GM21717 (cell line): Measurements from ENCODE around the gene LSP1.

Experiments used
- ATAC-seq: cut with Tn5 transposase; IDR thresholded peaks from one replicate; pipeline ENCODE4 v1.9.1; 2021; ENCODE audit warnings: mild to moderate bottlenecking, moderate library complexity; ENCODE audit not compliant: unreplicated experiment

The LSP1 gene

DNA sequence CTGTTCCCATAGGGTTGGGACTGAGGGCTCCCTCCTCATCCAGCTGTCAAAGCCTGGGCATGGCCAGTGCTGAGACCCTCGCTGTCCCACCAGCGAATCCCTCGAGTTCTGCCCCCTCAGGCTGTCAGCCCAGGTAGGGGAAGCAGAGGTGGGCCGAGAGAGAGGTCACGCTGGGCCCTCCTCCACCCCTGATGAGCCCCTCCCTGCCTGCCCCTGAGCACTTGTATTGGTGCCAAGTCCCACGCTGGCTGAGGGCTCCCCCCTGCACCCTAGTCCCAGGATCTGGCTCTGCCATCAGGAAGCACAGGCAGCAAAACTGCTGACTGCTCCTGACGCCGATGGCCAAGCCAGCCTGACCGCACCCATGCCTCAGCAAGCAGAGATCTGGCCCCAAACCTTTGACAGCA, 35.5 kb downstream of the LSP1 start:
- ATAC-seq, result no peak

DNA sequence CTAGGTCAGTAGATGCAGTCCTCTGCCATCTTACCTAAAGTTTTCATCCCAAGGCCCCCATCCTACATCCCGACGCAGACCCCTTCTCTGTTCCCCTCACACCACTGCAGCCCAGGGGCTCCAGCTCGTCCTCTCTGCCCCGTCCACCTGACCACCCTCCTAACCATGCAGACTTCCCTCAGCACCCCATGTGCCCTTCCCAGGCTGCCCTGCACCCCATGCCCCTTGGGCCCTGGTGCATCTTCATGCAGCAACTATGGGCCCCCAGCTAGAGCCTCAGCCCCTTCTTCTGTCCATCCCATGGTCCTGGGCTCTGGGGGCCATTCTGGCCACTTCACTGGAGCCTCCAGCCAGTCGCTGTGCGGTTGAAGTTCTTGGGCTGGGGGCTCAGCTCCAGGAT, 35.9 kb downstream of the LSP1 start:
- no peak for ATAC-seq

DNA sequence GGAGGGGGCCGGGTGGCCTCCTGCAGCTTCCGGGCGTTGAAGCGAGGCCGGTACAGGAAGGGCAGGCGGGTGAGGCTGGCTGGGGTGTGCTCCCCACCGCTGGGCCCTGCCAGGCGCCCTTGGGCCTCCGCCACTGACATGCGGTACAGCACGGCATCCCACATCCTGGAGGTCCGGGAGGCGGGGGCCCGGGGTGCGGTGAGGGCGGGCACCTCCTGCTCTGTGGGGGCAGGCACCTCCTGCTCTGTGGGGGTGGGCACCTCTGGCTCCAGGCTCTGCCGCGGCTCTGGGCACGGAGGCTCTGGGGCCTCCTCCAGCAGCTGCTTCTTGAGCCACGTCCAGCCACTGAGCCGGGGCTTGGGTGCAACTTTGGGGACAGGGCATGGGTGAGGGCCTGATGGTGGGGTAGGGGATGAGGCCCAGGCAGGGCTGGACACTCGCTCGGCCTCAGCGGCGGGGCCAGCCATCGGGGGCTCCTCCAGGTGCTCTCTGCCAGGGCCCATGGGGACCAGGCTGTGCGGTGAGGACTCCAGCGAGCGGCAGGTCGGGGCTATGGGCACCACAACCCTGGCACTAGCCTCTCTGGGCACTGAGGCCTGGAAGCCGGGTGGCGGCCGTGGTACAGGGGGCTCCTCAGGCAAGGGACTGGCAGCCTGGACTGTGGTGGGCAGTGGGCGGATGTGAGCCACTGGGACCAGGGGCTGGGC, 36.5 kb downstream of the LSP1 start:
- ATAC-seq, result no peak

DNA sequence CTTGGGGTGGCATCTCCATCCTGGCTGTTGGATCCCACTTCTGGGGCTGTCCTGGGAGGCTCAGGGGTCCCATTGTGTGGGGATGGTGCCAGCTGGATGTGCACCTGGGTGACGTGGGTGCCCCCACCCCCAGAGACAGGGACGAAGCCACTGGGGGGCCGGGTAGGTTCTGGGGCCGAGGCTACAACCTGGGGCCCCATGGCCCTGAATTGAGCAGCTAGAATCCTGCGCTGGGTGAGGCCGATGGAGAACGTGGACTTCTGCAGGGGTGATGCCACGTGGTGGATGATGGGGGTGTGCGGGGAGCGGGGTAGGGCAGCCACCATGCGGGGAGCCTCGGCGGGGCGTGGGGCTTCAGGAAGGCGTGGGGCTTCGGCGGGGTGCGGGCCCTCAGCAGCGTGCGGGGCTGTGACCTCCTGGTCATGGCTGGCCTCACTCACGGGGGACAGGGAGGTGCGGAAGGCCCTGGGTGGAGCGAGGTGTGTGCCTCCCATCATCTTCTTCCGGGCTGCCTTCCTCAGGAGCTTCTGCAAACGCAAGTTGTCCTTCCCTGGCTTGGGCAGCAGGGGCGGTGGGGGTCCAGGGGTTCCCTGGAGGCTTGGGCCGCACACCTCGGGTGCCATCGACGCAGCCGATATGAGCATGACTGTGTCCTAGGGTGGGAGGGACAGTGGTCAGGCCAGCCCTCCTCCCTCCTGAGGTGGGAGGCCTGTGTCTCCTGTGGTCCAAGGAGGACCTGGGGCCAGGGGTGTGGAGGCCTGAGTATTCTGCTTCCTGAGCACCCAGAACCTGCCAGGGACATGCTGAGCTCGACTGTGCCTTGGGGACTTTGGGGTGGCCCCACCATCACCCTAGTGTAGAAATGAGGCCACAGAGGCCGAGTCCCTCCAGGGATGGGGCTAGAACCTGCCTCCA, 37.3 kb downstream of the LSP1 start:
- ATAC-seq, result no peak

DNA sequence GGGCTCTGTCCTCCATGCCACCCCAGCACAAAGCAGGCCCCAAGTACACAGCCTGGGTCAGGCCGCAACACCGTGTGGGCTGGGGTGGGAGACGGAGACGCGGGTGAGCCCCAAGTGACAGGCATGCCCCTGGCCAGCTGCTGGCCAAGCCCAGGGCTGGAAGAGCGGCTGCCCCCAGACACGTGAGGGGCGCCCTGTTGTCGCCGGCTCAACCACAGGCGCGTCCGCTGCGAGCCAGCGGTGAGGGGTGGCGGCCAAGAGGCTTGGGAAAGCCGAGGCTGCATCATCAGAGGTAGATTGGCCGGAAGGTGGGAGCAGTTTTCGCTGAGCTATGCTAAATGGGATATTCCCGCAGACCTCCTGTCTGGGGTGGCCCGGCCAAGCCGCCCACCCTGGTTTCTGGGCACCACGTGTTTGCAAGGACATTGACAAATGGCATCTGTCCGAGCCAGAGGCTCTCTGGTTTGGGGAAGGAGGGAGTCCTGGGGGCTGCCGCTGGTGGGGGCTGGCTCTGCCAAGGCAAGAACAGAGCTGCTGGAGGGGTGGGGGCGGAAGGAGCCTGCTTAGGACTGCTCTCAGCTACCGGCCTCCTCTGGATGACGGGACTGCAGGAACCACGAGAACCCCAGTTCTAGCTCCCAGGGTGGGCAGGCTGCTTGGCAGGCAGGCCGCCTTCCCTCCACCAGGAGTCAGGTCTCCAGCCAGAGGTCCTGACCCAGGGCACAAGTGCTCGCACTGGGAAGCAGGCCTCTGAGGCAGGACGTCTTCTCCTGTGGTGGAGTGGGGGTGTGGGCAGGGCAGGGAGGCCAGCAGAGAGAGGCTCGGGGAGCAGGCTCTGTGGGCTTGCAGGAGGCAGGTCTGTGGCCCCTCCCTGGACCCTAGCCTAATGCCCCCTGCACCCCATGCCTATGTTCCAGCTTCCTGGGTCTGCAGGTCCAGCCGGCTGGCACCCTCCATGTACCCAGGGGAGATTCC, 38.3 kb downstream of the LSP1 start:
- ATAC-seq, result no peak

DNA sequence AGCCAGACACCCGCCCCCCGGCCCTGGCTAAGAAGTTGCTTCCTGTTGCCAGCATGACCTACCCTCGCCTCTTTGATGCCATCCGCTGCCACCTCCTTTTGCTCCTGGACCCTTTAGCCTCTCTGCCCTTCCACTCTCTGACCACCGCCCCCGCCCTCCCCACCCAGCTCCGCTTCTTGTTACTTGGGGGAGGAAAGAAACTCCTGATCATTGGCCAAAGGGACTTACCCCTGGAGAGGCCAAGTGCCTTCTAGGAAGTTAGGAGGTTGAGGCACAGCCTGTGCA, 38.9 kb downstream of the LSP1 start, which contains the start of gene PRR33:
PRR33 (minus strand) TSS at position 65 of the 285 bp plus-strand sequence. CDS start 1,311 bp downstream, outside the sequence.
- ATAC-seq, result no peak

DNA sequence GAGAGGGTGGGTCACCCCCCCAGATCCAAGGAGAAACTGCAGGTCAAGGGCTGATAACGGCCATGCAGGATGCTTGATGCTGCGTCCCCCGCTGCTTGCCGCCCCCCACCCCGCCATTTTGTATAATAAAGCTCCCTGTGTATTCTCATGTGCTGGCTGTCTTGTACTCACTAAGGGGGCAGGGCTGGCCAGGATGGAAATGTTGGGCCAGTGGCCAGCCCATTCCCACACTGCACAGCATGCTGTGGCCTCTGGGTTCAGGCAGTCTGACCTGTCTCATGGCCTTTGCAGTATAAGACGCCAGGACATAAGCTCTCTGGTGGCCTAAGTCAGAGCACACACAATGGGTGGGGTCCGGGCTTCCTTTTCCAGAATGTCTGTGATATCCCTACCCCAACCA, 39.2 kb downstream of the LSP1 start:
- no peak for ATAC-seq

DNA sequence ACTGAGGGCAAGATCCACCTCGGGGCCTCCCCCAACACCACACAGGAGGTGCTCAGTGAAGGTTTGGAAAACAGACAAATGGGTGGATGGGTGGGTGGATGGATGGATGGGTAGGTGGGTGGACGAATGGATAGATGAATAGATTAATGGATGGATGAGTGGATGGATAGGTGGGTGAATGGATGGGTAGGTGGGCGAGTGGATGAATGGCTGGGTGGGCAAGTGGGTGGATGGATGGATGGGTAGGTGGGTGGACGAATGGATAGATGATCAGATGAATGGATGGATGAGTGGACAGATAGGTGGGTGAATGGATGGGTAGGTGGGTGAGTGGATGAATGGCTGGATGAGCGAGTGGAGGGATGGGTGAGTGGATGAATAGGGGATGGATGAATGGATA, 39.7 kb downstream of the LSP1 start:
- ATAC-seq, result no peak

DNA sequence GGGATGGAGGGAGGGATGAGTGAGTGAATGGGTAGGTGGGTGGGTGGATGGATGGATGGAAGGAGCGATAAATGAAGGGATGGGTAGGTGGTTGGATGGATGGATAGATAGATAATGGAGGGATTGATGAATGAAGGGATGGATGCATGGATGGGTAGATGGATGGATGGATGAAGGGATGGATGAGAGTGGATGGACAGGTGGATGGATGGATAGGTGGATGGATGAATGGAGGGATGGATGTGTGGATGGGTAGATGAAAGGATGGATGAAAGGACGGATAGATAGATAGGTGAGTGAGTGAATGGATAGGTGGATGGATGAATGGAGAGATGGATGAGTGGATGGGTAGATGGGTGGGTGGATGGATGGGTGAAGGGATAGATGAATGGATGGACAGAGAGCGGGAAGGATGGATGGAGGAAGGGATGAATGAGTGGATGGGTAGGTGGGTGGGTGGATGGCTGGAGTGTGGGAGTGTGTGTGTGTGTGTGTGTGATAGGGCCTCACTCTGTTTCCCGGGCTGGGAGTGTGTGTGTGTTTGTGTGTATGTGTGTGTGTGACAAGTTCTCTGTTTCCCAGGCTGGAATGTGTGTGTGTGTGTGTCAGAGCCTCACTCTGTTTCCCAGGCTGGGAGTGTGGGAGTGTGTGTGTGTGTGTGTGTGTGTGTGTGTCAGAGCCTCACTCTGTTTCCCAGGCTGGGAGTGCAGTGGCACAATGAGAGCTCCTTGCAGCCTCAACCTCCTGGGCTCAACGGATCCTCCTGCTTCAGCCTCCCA, 40.9 kb downstream of the LSP1 start:
- no peak for ATAC-seq

DNA sequence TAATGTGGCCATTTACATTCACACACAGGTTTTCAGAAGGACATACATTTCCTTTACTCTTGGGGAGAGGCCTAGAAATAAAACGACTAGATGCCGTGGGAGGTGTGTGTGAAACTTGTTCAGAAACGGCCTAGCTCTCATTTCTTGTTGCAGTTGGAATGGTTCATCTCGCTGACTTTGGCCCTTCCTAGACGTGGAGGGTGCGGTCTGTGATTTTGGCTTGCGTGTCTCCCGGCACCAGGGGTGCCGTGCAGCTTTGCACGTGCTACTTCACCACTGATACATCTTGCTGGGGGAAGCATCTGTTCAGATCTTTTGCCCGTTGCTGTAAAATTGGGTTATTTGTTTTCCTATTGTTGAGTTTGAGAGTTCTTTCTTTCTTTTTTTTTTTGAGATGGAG, 41.9 kb downstream of the LSP1 start:
- ATAC-seq, result no peak

DNA sequence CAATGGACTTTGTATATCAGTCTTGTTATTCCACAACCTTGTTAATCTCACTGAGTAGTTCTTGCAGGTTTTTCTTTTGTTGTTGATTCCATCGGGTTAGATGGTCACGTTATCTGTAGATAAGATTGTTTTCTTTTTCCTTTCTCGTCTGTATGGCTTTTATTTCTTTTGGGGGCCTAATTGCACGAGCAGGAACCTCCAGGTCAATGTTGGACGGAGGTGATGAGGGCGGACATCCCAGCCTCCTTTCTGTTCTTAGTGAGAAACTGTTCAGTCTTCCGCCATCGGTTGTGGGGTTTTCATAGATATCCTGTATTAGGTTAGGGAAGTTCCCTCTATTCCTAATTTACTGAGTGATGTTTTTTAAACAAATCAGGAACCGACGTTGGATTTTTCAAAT, 43.6 kb downstream of the LSP1 start:
- no peak for ATAC-seq

DNA sequence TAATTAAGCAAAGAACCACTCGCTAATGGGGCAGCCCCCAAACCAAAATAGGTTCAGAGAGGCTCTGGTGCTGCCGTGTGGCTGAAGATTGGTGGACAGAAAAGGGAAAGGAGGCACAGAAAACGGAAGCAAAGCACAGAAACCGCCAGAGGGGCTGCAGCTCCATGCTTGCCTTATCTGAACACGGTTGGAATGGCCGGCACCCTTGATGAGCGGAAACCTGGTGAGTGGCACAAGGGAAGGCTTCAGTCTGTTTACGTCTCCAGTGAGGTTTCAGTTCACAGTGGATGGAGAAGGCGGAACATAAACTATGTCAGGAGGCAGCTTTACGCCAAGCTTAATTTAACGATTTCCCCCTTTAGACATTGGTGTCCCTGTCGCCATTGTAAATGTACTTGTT, 44.0 kb downstream of the LSP1 start:
- ATAC-seq, result no peak

DNA sequence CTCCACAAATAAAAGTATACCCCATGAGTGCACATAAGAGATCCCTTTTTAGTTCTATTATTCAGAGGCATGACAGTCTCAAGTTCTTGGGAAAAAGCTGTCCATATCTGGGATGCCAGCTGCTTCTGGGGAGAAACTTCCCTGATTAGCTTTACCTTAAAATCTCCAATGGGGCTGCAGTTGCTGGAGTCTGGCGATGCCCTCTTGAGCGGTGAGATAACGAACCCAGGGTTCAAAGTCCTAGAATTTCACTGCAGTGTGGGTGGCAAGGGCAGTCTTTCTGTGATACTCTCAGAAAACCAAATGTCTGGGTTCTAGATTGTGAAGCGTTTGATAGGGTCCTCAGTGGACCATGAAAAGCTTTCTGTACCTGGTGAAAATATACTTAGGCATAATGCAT, 46.2 kb downstream of the LSP1 start:
- no peak for ATAC-seq

DNA sequence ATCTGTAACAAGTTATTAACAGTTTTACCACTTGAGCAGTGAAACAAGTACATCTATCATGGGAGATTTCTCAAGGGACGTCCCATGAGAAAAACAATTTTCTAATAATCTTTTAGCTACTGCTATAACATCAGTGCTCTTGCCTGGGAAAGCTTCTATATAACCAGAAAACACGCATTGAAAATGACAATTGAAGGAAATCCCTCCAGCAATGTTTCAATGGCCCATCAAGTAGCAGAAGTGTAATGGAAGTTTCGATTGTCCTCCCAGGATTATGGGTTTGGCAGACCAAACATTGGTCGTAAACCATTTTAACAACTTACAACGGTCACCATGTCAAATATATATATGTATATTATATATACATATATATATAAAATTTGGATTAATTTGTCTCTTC, 46.8 kb downstream of the LSP1 start:
- no peak for ATAC-seq

DNA sequence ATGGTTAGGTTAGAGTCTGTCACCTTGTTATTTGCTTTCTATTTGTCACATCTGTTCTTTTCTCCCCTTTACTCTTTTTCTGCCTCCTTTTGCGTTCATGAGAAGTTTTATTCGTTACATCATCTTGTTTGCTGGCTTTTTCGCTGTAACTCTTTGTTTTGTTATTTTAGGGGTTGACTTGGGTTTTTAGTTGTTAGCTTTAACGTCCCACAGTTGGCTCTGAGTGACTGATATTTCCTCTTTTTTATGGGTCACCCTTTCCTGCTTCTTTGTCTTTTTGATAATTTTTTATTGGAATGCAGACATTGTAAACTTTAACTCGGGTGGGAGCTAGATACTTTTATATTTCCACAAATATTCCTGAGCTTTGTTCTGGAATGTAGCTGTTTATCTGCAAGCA, 53.3 kb downstream of the LSP1 start:
- ATAC-seq, result no peak

DNA sequence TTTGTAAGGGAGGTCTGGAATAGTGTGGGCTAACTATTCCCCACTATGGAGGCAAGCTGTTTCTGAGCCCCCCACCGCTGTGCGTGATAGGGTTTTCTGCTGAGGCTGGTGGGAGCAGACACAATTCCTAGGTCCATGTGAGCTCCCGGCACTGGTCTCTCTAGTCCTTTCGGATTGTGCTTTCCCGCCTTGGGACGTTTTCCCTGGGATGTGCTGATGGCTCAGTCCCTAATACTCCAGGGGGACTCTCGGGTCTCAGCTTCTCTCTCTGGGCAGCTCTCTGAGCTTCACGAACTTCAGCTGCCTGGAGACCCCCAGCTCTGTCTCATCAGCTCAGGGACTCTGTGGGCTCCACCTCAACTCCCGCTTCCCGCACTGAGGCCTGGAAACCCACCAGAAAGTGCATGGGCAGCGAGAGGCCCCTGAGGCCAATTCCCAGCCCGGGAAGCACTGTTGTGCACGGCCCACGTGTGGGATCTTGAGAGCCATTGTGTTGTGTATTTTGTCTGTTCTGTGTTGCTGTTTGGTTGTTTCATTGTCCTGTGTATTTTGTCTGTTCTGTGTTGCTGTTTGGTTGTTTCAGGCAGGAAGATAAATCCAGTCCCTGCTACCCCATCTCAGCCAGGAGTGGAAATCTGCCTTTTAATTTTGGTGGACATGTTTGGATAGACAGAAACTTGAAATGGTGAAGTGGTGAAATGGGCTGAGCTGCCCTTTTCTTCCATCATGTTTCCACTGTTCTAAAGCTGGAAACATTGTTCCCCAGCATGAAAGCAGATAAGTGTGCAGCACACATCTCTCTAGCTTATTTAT, 53.9 kb downstream of the LSP1 start:
- ATAC-seq, result no peak

DNA sequence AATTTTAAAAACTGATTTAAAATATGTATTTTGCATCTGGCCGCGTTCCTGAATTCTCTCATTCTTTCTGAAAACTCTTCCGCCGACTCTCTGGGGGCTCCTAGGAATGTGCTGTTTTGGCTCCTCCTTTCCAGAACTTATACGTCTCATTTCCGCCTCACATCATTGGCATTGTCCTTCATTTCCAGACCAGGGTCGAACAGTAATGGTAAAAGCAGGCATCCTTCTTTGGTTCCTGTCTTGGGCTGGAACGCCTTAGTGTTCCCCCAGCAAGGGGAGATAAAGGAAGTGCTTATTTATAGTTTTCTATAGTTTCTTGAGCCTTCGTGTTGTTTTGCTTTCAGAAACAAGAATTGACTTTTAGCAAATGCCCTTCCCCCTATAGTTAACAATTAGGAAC, 55.7 kb downstream of the LSP1 start:
- ATAC-seq, result no peak

DNA sequence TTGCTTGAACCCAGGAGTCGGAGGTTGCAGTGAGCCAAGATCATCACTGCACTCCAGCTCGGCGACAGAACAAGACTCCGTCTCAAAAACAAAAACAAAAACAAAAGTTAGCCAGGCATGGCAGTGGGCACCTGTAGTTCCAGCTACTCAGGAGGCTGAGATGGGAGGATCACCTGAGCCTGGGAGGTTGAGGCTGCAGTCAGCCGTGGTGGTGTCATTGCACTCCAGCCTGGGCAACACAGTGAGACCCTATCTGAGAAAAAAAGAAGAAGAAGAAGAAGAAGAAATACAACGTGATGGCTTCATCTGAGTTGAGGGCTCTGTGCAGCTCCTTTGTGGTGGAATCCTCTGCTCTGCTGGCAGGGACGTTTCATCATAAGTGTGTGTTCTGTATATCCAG, 56.6 kb downstream of the LSP1 start:
- ATAC-seq, result no peak

DNA sequence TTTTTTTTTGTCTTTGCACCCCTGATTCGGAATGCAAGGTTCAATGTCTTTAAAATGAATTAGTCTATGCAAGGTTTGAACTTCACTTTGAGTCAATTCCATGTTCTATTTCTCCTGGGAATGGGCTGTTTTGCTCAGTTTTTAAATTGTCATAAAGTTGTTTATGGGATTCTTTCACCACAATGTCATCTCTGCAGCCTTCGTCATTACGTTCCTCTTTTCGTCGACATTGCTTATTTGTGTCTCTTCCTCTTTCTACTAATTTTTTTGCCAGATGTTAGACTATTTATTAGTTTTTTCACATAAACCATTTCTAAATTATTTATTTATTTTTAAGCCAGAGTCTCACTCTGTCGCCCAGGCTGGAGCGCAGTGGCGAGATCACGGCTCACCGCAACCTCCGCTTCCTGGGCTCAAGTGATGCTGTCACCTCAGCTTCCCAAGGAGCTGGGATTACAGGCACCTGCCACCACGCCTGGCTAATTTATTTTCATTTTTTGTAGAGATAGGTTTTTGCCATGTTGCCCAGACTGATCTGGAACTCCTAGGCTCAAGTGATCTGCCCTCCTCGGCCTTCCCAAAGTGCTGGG, 59.5 kb downstream of the LSP1 start:
- ATAC-seq, result no peak
